SH-SY5Y (cell line): ENCODE data around the gene PDILT.

ENCODE experiments used
- GATA2 ChIP-seq: IDR thresholded peaks from 2 replicates; pipeline ENCODE4 v1.6.1; 2011; ENCODE audit warnings: mild to moderate bottlenecking, low read depth, low read length
- GATA3 ChIP-seq: IDR thresholded peaks from 2 replicates; pipeline ENCODE4 v1.6.1; 2011; ENCODE audit warnings: low read depth, mild to moderate bottlenecking, low read length, moderate library complexity

DNA sequence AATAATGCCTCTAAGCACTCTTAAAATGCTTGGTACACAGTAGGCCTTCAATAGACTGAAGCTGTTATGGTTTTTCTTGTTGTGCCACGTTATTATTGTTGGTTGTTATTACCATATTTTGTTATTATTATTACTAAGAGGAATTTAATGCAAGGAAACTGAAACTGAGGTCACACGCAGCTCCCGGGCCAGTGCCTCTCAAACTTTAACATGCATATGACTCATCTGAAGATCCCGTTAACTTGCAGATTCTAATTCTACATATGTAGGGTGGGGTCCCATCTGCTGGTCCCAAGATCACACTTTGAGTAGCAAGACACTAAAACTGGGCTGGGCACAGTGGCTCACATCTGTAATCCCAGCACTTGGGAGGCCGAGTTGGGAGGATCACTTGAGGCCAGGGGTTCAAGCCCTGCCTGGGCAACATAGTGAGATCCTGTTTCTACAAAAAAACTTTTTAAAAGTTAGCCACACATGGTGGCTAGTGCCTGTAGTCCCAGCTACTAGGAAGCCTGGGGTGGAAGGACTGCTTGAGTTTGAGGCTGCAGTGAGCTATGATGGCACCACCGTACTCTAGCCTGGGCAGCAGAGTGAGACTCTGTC is 5.7 kb upstream of the PDILT start:
- TF ChIP-seq GATA2: no peak
- no peak for TF ChIP-seq GATA3
